22Rv1 (cell line): ENCODE data around the gene HOXB4.

Source experiments
- H3K27ac ChIP-seq: fragments of 450-650 bp; 2 replicates; pipeline ENCODE4 v1.5.1; 2017
- CTCF ChIP-seq: fragments of 450-650 bp; IDR thresholded peaks from 2 replicates; pipeline ENCODE4 v1.5.1; 2017; ENCODE audit warnings: mild to moderate bottlenecking
- ZFX ChIP-seq: fragments of 450-650 bp; IDR thresholded peaks from 2 replicates; pipeline ENCODE4 v1.6.1; 2017; ENCODE audit warnings: antibody characterized with exemption, borderline replicate concordance

HOXB4 gene

GRCh38 chr17:48546924-48547807, 31.0 kb downstream of the HOXB4 start:
- TF ChIP-seq CTCF, result no peak
- TF ChIP-seq ZFX, result no peak
- H3K27ac ChIP-seq, result no peak overlapping the region

- no peak overlapping the region for H3K27ac ChIP-seq
These were observed 31.8 kb downstream of the HOXB4 start for GRCh38 chr17:48546137-48546923.

GRCh38 chr17:48545539-48545938, 32.6 kb downstream of the HOXB4 start:
- no peak for TF ChIP-seq ZFX
- TF ChIP-seq CTCF, result no peak
- no peak overlapping the region for H3K27ac ChIP-seq

More at GRCh38 chr17:48546137-48546923, 31.8 kb downstream of the HOXB4 start:
- TF ChIP-seq CTCF (no peak), ZFX (no peak)

GRCh38 chr17:48545022-48545375, 33.2 kb downstream of the HOXB4 start, which contains the start of gene HOXB2:
HOXB2 (minus strand) TSS chr17:48545109; CDS start chr17:48544911, 198 bp downstream.
- TF ChIP-seq CTCF (no peak), ZFX (no peak)

GRCh38 chr17:48544349-48545021, 33.7 kb downstream of the HOXB4 start:
- no peak overlapping the region for H3K27ac ChIP-seq
- TF ChIP-seq ZFX (no peak), CTCF (no peak)

More at GRCh38 chr17:48545022-48545375, 33.2 kb downstream of the HOXB4 start, which contains the start of gene HOXB2:
- H3K27ac ChIP-seq, result no peak within 1 kb of the TSS

- H3K27ac ChIP-seq, result no peak overlapping the region
- TF ChIP-seq CTCF (no peak), ZFX (no peak)
These were observed 34.2 kb downstream of the HOXB4 start for GRCh38 chr17:48543854-48544348.
